SK-N-SH (cell line): ENCODE data around the gene RPS6KB2. TPM values are rescaled to one million over a fixed set of nuclear protein-coding genes. Genes with fewer than 3 reads are reported as not detected.

ENCODE experiments used
- CTCF ChIA-PET: fragments of 300-600, 350-600 bp; formaldehyde crosslinking; extraction: SDS; loops from one replicate; lab custom pipeline; 2021; lab: Yijun Ruan, JAX
- POLR2A ChIA-PET: fragments of 350-600 bp; sonication (Branson Sonifier 250); formaldehyde crosslinking; extraction: SDS; loops from one replicate; lab custom pipeline; 2020; ENCODE audit warnings: antibody characterized with exemption, inconsistent platforms; lab: Yijun Ruan, JAX
- DNase-seq: peaks from one replicate; pipeline ENCODE4 v3.0.0; 2012
- H2AFZ ChIP-seq: fragments of 200-600 bp; sonication (generic); 2 replicates; pipeline ENCODE4 v1.8.1; 2016; ENCODE audit warnings: antibody characterized with exemption, mild to moderate bottlenecking, low read depth
- H3F3A ChIP-seq: fragments of 200-600 bp; sonication (generic); replicated peaks from 2 replicates; pipeline ENCODE3; 2016; ENCODE audit warnings: antibody characterized with exemption, mild to moderate bottlenecking; ENCODE audit not compliant: insufficient read depth
- H3K27ac ChIP-seq, 2 experiments: fragments of 200-500 bp in 1 of 2; fragments of 200-600 bp in 1 of 2; sonication (Bioruptor generic) in 1 of 2; sonication (generic), shearing (Covaris generic) in 1 of 2; 2 replicates each; pipeline versions ENCODE4 v1.5.1 to v1.6.1; 2014 to 2016; ENCODE audit warnings: low read depth in 2 of 2, inconsistent platforms in 1 of 2, low read length in 1 of 2, mild to moderate bottlenecking in 1 of 2, mixed read lengths in 1 of 2
- H3K27me3 ChIP-seq: fragments of 200-600 bp; sonication (generic), shearing (Covaris generic); 2 replicates; pipeline ENCODE4 v1.6.1; 2016; ENCODE audit warnings: mixed run types; ENCODE audit not compliant: insufficient read depth
- H3K36me3 ChIP-seq, 2 experiments: fragments of 200-500 bp in 1 of 2; fragments of 200-600 bp in 1 of 2; sonication (Bioruptor generic) in 1 of 2; sonication (generic) in 1 of 2; replicated peaks in 1 of 2; 2 replicates each; pipeline versions ENCODE3 to v1.5.1; 2014 to 2016; ENCODE audit warnings: low read length in 1 of 2, mild to moderate bottlenecking in 1 of 2; ENCODE audit not compliant: insufficient read depth in 2 of 2, control insufficient read depth in 1 of 2
- H3K4me1 ChIP-seq, 2 experiments: fragments of 200-500 bp in 1 of 2; fragments of 200-600 bp in 1 of 2; sonication (Bioruptor generic) in 1 of 2; sonication (generic), shearing (Covaris generic) in 1 of 2; 2 replicates each; pipeline versions ENCODE4 v1.5.1 to v1.6.1; 2014 to 2016; ENCODE audit warnings: low read depth in 1 of 2, low read length in 1 of 2, mixed run types in 1 of 2; ENCODE audit not compliant: insufficient read depth in 2 of 2, control insufficient read depth in 1 of 2
- H3K4me2 ChIP-seq: fragments of 200-600 bp; sonication (generic), shearing (Covaris generic); 2 replicates; pipeline ENCODE4 v1.6.1; 2017; ENCODE audit warnings: mixed run types
- H3K4me3 ChIP-seq, 2 experiments: fragments of 200-500 bp in 1 of 2; fragments of 200-600 bp in 1 of 2; sonication (Bioruptor generic) in 1 of 2; sonication (generic), shearing (Covaris generic) in 1 of 2; 2 replicates each; pipeline versions ENCODE4 v1.5.1 to v1.8.1; 2014 to 2016; ENCODE audit warnings: low read depth in 2 of 2, inconsistent platforms in 1 of 2, low read length in 1 of 2, mild to moderate bottlenecking in 1 of 2, mixed read lengths in 1 of 2, moderate library complexity in 1 of 2
- H3K79me2 ChIP-seq: fragments of 200-600 bp; sonication (generic); 2 replicates; pipeline ENCODE4 v1.8.1; 2017; ENCODE audit warnings: mild to moderate bottlenecking; ENCODE audit not compliant: insufficient read depth
- H3K9ac ChIP-seq: fragments of 200-600 bp; sonication (generic); 2 replicates; pipeline ENCODE4 v1.6.1; 2017; ENCODE audit warnings: mixed run types
- H3K9me2 ChIP-seq: fragments of 200-600 bp; sonication (generic); 2 replicates; pipeline ENCODE4 v1.6.1; 2017; ENCODE audit warnings: mixed run types
- H3K9me3 ChIP-seq: fragments of 200-600 bp; sonication (generic); 2 replicates; pipeline ENCODE4 v1.6.1; 2017; ENCODE audit warnings: mixed run types, mild to moderate bottlenecking, moderate library complexity
- H4K20me1 ChIP-seq: fragments of 200-600 bp; sonication (generic); 2 replicates; pipeline ENCODE4 v1.6.1; 2017; ENCODE audit warnings: mild to moderate bottlenecking, mixed run types; ENCODE audit not compliant: insufficient read depth
- CHD2 ChIP-seq: fragments of 150-350 bp; IDR thresholded peaks from 2 replicates; pipeline ENCODE4 v1.6.1; 2018; ENCODE audit warnings: low read length; ENCODE audit not compliant: partially characterized antibody
- CTCF ChIP-seq: fragments of 200-600 bp; sonication (generic); IDR thresholded peaks from 2 replicates; pipeline ENCODE4 v1.6.1; 2017; ENCODE audit warnings: antibody characterized with exemption, mild to moderate bottlenecking, moderate library complexity
- ELF1 ChIP-seq: IDR thresholded peaks from 2 replicates; pipeline ENCODE4 v1.4.0; 2012
- EZH2phosphoT487 ChIP-seq: fragments of 200-600 bp; sonication (generic); IDR thresholded peaks from 2 replicates; pipeline ENCODE4 v1.6.1; 2017; ENCODE audit warnings: low read depth, mixed run types, mild to moderate bottlenecking, antibody characterized with exemption, moderate library complexity, borderline replicate concordance
- FOXJ3 ChIP-seq: sonication (generic); formaldehyde crosslinking; IDR thresholded peaks from 2 replicates; pipeline ENCODE4 v1.5.1; 2020; ENCODE audit warnings: mild to moderate bottlenecking, missing genetic modification reagents
- GATA2 ChIP-seq: sonication (generic); formaldehyde crosslinking; IDR thresholded peaks from 2 replicates; pipeline ENCODE4 v1.5.0; 2020; ENCODE audit warnings: mild to moderate bottlenecking, missing genetic modification reagents
- IRF3 ChIP-seq: fragments of 150-350 bp; IDR thresholded peaks from 2 replicates; pipeline ENCODE4 v1.6.1; 2016; ENCODE audit warnings: mild to moderate bottlenecking, low read depth, low read length
- MXI1 ChIP-seq: IDR thresholded peaks from 2 replicates; pipeline ENCODE4 v1.6.1; 2012; ENCODE audit warnings: mild to moderate bottlenecking, low read depth, low read length, improper control_type of control experiment
- NFIC ChIP-seq: IDR thresholded peaks from 2 replicates; pipeline ENCODE4 v1.4.0; 2012; ENCODE audit warnings: borderline replicate concordance
- RAD21 ChIP-seq: IDR thresholded peaks from 2 replicates; pipeline ENCODE4 v1.6.1; 2012; ENCODE audit warnings: mild to moderate bottlenecking, low read length
- TCF12 ChIP-seq: IDR thresholded peaks from 2 replicates; pipeline ENCODE4 v1.4.0; 2012
- USF1 ChIP-seq: IDR thresholded peaks from 2 replicates; pipeline ENCODE4 v1.4.0; 2012; ENCODE audit warnings: low read depth, borderline replicate concordance
- ZBTB33 ChIP-seq: IDR thresholded peaks from 2 replicates; pipeline ENCODE4 v1.4.0; 2012; ENCODE audit warnings: low read depth, borderline replicate concordance
- WGBS: methylation state at CpG from one replicate; pipeline ENCODE4 v1.1.6; 2017; ENCODE audit warnings: low lambda C conversion rate; 5-methylcytosine and 5-hydroxymethylcytosine counted together
- polyA plus RNA-seq, 3 experiments: library from polyadenylated mRNA; depleted of rRNA; stranded (reverse); fragments of >200 nt; gene quantifications; 2 replicates each; pipeline ENCODE4 v1.2.3, GENCODE V29; 2012

RPS6KB2 gene
- polyA plus RNA-seq, 1 of the 3 experiments (the other 2 are of a cell fraction): 52.0 TPM

- no peaks in the 10 kb centered on the region for H3K27me3 ChIP-seq
- H3K9ac ChIP-seq: no peak overlapping the region
- H3K9me2 ChIP-seq: no peaks in the 10 kb centered on the region
- peaks cover 25% of the 10 kb centered on the region for H3K79me2 ChIP-seq
- peaks cover 8 to 22% of the 10 kb centered on the region in 2 experiments for H3K36me3 ChIP-seq
- no peaks in the 10 kb centered on the region for H3K9me3 ChIP-seq
- TF ChIP-seq USF1: no peak
- no peak for TF ChIP-seq TCF12
- no peak for TF ChIP-seq FOXJ3
- no peak for TF ChIP-seq RAD21
- TF ChIP-seq GATA2 (CRISPR knock-in tag): no peak
- no peak for TF ChIP-seq CHD2
- TF ChIP-seq EZH2phosphoT487: no peak
- TF ChIP-seq ZBTB33: no peak
- no peak for TF ChIP-seq ELF1
- no peak for TF ChIP-seq MXI1
- no peak for TF ChIP-seq CTCF
- TF ChIP-seq IRF3: no peak
- no peak for TF ChIP-seq NFIC
- CTCF ChIA-PET: interaction anchor here (4.1 to 4.9 kb wide), 2 partner anchors 16 to 70 kb away, joined by 29 to 32 read pairs; partner anchors contain the start of gene TMEM134
- H3K27ac ChIP-seq: no peak overlapping the region
- POLR2A ChIA-PET: interaction anchor here (0.5 kb wide), 1 partner anchor 15 kb away, joined by 7 read pairs; no protein-coding TSS in a partner anchor
- H3K4me2 ChIP-seq: no peak overlapping the region; the same call in 1 of the 2 replicates
- H3F3A ChIP-seq: peaks cover 5% of the 10 kb centered on the region
- H2AFZ ChIP-seq: no peak overlapping the region
- no peak overlapping the region for H3K4me3 ChIP-seq
- H4K20me1 ChIP-seq: peaks cover 14% of the 10 kb centered on the region
- WGBS: 92% methylated on average over 25 of the region's 31 CpGs
- peaks cover 9 to 17% of the 10 kb centered on the region in 2 experiments; a peak in 2 of 4 replicates for H3K4me1 ChIP-seq
- DNase-seq: no peak
Measured at GRCh38 chr11:67398661-67399563, 29.4 kb upstream of the RPS6KB2 start.
